Stimulated activated CD8-positive, alpha-beta memory T cell treated with anti-CD3 and anti-CD28 coated beads, Interleukin-12 subunit alpha, Interleukin-12 subunit beta, amount 100 ng/mL, for 1 hour (primary cell): Measurements from ENCODE around the gene UBXN6.

Source experiments
- DNase-seq: peaks from one replicate; pipeline ENCODE4 v3.0.0-alpha.2; 2020; ENCODE audit warnings: low read depth

Gene UBXN6

DNA sequence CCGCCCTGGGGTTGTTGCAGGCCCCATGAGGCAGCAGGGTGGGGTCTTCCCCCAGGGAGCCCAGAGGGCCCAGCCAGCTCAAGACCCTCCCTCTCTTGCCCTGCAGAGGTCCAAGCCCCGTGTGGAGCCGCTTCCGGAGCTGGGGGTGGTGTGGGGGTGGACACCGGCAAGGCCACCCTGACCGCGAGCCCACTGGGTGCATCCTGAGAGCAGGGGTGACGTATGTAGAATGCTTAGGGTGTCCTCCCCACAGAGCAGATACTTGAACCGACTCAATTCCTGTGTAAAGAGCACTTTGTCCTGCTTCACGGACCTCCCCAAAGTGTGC is 14.8 kb downstream of the UBXN6 start:
- DNase-seq, result no peak

DNA sequence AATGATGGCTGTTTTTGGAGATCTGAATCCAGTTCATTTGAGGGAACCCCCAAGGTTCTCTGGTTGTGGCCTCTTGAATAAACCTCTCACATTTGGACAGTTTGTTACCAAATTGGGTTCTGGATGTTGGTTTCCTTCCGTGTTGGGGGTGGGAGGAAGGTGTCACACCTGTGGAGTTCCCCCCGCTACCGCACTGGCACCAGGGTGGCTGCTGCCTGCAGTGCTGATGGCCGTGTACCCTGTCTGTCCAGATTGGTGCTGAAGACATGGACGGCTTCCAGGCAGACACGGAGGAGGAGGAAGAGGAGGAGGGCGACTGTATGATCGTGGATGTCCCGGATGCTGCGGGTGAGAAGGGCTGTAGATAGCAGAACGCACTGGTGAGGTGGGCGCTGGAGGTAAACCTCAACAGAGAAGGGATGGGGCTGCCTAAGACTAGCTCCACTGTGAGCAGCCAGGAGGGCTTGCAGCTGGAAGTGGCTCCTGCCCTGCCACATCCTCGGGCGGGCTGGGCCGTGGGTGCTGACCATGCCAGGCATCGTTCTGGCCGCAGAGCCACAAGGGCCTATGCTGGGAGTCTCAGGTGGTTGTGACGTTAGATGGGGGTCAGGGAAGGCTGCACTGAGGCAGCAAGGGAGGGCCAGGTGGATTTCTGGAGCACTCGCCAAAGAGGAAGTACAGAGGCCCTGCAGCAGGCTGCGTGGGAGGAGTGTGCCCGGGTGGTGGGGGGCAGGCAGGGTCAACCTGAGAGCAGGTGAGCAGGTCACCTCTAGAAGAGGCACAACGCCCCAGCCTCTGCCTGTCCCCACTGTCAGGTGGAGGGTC is 15.4 kb downstream of the UBXN6 start:
- no peak for DNase-seq

DNA sequence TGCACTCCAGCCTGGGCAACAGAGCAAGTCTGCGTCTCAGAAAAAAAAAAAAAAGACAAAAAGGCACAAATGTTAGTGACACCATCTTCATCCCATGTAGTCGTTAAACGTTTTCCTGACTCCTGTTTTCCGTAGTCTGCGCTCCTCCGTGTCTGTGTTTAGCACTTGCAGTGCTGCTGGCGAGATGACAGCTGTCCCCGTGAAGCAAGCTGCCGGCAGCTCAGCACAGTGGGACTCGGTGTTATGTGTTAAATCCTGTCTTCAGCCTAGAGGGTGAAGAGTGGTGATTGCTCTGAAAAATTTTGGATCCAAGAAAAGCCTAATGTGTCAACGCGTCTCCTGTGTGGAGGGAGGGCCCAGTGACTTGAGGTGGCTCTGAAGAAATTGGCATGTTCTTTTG is 18.4 kb downstream of the UBXN6 start:
- DNase-seq, result no peak

DNA sequence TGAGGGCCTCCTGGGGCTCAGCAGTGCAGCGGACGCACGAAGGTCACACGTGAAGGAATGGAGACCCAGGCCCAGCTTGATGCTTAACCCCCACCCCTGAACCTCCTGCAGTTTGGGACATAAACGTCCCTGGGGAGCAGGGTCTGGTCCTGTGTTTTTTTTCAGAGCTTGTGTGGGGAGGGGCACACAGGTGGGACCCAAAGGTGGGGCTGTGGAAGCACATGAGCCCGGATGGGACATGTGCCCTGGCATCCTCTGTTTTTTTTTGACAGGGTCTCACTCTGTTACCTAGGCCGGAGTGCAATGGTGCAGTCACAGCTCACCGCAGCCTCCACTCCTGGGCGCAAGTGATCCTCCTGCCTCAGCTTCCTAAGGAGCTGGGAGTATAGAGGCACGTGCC is 20.5 kb downstream of the UBXN6 start:
- no peak for DNase-seq

DNA sequence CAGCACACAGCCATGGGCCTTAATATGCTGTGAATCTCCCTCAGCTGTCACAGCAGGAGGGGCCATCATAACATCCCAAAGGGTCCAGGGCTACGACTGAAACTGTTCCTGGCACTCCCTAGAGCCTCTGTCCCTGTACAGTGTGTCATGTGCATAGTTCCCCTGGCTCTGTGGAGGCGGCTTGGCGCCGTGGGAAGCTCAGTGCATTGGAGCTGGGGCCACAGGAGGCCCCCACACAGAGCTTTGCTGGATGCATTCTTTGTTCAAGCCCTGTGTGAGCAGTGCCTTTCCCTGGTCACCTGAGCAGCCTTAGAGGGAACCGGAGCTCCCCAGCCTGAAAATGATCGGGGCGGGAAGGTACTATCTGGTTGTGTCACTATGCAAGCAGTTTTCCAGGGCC is 21.4 kb downstream of the UBXN6 start:
- no peak for DNase-seq

DNA sequence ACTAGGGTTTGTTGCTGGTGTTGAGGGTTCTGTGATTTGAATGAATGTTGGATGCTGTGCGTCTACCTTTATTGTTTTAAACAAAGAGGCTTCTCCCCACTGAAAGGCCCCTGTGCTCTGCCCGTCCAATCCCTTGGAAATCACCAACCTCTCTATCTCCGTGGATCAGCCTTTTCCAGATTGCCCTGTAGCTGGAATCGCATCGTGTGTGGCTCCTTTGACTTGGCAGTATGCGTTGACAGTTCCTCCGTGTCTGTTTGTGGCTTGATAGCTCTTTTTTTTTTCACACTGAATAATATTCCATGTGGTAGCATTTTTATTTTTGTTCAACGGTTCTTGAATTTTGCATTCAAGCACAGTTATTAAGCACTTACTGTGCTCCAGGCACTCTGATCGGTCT is 23.2 kb downstream of the UBXN6 start:
- no peak for DNase-seq

DNA sequence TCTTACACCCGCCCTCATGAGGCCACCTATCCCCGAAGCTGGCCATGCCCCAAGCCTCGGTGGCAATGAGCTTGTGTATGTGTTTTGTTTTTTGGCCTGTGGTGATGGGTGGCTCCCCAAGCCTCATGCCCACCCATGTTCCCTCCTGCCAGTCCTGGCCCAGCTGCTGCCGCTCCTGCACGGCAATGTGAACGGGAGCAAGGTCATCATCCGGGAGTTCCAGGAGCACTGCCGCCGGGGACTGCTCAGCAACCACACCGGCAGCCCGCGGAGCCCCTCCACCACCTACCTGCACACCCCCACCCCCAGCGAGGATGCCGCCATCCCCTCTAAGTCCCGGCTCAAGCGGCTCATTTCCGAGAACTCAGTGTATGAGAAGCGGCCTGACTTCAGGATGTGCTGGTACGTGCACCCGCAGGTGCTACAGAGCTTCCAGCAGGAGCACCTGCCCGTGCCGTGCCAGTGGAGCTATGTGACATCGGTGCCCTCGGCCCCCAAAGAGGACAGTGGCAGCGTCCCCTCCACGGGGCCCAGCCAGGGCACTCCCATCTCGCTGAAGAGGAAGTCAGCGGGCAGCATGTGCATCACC is 24.6 kb downstream of the UBXN6 start:
- DNase-seq, result no peak

DNA sequence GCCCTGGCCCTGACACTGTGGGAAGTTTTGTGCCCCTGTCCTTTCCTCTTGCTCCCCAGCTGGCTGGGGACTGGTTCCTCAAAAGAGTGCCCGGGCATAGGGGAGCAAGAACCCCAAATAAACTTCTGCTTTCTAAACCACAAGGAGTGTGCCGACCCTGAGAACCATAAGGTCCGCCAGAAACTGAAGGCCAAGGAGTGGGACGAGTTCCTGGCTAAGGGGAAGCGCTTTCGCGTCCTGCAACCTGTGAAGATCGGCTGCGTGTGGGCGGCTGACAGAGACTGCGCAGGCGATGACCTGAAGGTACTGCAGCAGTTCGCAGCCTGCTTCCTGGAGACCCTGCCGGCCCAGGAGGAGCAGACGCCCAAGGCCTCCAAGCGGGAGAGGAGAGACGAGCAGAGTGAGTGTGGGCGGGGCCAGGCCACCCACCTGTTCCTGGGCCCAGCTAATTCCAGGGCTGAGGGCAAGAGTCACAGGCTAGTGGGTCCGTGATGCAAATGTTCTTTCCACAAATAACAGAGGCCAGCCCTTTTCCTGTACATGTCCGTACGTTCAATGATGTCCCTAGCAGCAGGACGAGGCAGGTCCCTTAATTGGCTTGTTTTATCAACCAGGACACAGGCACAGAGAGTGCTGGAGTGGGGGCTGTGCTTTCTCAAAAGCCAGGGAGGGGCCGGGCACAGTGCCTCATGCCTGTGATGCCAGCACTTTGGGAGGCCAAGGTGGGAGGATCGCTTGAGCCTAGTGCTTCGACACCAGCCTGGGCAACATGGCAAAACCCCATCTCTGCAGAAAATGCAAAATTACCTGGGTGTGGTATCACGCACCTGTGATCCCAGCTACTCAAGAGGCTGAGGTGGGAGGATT is 25.6 kb downstream of the UBXN6 start:
- no peak for DNase-seq

DNA sequence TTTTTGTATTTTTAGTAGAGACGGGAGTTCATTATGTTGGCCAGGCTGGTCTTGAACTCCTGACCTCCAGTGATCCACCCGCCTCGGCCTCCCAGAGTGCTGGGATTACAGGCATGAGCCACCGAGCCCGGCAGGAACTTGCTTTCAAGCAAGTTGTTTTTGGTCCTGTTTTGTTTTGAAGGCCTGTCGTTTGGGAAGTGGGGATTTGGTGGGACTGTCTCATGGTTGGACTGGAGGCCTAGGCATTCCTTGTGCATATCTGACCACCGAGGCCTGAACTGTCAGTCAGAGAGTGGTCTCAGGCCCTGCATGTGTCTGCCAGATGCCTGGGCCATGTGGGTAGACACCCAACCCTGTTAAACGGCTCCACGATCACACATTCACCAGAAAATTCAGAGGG is 26.3 kb downstream of the UBXN6 start:
- DNase-seq, result no peak

DNA sequence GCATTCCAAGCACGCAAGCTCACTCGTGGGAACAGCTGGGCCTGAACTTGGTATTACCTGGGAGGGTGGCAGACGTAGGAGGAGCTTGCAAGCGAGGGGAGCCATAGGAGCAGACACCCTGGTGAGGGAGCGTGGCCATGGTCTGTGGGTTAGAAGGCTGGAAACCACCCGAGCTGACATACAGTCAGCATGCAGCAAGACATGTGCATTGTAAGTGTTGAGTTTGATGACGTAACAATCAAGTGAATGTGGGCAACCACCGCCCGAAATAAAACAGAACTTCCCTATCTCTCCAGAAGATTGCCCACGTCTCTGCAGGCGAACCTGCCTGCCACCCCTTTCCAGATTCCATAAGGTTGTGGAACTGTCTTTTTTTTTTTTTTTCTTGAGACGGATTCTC is 26.8 kb downstream of the UBXN6 start:
- DNase-seq, result no peak

DNA sequence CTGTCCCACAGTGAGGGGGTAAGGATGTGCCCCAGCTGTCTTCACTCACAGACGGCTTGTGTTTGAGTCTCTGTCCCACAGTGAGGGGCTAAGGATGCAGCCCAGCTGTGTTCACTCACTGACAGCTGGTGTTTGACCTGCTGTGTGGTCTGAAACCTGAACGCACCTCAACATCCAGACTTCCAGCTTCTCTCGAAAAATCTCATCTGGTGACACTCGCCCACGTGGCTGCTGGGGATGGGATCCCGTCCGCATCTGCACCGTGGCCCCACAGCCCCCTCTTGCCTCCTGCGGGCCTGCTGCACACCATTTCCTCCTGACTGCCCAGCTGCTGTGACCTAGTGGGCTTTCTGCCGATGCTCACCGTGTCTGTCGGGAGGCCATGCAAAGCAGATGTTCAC is 27.8 kb downstream of the UBXN6 start:
- DNase-seq, result no peak

DNA sequence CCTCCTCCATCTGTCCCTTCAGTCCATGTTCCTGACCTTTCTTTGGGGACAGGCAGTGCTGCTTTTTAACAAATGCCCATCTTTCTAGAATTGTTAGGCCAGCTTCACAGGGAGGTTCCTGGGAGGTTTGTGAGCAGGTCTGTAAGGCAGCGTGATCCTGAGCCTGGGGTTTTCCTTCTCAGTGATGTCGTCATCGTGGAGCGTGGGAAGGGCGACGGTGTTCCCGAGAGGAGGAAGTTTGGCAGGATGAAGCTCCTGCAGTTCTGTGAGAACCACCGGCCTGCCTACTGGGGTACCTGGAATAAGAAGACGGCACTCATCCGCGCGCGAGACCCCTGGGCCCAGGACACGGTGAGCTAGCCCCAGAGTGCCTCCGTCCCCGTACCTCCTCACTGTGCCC is 28.3 kb downstream of the UBXN6 start:
- no peak for DNase-seq

DNA sequence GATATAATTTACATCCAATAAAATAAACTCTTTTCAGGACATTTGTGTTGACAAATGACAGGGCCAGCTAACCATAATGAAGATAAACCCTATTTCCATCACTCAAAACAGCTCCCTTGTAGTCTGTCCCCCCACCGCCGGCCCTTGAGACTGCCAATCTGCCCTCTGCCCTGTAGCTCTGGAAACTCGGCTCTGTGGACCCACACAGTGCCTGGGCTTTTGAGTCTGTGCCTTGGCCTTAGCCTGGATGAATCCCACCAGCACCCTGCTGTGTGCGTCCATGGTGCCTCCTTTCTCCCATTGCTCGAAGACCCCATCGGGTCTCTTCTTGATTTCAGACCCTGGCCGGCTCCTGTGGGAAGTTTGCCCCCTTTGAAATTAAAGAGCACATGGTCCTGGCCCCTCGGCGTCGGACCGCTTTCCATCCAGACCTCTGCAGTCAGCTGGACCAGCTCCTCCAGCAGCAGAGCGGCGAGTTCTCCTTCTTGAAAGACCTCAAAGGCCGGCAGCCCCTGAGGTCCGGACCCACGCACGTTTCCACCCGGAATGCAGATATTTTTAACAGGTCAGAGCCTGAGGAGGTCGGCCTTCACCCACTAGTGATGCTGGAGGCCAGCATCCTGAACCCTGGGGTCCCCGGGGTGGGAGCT is 29.1 kb downstream of the UBXN6 start:
- DNase-seq, result no peak

DNA sequence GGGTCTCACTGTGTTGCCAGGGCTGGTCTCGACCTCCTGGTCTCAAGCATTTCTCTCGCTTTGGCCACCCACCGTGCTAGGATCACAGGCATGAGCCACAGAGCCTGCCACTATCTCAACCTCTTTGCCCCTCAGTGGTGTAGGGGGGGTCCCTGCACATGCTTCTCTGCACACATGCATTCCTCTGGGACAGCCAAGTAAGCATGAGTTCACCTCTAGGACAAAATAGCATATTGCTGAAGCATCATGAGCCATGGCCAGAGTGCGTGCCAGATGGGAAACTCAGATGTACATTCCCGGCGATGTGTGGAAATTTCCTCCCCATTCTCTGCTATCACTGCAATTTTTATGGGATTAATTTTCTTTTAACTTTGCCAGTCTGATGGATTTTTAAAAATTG is 32.1 kb downstream of the UBXN6 start:
- no peak for DNase-seq

DNA sequence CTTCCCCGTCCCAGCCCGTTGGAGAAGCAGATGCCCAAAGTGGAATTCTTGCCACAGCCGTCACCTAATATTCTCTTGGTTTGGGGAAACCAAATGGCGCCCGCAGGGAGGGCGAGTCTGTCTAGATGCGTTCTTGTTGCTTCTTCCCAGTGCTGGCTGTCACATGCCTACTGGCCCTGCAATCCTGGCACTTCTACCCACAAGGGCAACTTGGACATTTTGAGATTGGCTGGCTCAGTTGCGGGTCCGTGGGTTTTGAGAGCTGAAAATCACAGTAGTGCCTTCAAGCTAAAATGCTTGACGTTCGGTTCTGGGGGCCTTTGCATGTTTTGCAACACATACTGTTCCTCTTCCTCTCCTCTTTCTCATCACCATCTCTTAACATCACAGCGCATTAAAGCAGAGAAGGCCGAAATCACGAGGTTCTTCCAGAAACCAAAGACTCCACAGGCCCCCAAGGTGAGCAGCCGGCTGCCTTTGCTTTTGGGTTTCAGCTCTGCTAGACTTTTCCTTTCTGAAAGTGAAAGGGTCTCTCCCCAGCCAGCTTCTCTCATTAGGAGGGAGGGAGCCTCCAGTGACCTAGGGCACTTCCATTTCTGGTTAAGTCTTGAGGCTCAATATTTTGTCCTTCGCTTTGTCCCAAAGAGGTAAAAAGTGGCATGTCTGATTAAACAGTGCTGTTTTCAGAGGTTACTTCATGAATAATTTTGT is 34.0 kb downstream of the UBXN6 start:
- no peak for DNase-seq

DNA sequence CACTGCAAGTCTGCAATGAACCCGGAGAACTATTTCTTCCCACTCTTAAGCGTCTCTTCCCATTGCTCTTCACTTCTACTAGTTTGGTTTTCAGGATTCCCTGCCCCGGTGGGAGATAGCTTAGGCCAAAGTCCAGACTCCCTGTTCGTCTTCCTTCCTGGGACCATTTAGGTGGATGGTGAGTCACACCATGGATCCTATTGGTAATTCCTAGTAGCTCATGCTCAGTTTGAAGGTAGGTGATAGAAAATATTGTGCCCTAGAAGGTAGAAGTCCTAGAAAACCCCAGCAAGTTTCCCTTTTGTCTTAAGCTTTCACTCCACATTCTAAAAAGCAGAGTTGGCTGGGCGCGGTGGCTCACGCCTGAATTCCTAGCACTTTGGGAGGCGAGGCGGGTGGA is 41.3 kb downstream of the UBXN6 start:
- no peak for DNase-seq

DNA sequence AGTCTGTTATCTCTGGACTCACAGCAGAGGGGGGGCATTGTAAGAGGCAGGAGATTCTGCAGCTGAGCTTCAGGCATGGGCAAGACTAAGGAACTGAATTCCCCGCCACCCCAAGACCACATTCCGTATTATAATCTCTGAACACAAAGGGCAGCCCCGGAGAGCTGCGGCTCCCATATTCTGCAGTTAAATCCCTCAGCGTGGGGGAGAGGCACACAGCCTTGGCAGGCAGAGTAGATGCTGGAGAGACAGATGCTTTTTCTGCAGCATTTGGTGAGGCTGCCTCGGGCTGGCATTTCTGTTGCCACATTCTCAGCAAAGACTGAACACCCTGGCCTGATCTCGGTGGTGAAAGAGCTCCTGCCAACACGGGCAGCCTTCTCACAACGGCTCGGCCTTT is 42.2 kb downstream of the UBXN6 start:
- DNase-seq, result no peak

DNA sequence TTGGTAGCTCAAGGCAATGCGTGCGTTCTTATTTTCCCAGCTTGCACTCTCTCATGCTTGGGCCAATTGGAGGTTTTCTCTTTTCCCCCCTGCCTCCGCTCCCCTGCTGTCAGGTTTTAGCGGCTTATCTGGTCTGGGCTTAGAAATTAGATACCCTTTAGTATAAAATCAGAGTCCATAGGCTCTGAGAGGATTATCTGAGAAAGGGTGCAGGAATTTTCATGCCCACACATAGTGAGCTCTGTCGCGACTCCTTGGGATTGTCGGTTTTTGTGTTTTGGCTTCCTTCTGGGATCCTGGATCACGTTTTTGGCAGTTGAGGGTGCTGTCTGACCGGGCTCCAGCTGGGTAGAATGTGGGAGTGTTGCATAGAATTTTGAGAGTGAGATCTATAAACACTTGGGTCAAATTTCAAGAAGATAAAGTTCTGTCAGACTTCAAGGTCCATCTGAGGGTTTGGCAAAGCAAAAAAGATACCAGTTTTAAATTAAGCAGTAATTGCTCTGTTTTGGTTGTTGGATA is 42.7 kb downstream of the UBXN6 start:
- DNase-seq, result no peak

DNA sequence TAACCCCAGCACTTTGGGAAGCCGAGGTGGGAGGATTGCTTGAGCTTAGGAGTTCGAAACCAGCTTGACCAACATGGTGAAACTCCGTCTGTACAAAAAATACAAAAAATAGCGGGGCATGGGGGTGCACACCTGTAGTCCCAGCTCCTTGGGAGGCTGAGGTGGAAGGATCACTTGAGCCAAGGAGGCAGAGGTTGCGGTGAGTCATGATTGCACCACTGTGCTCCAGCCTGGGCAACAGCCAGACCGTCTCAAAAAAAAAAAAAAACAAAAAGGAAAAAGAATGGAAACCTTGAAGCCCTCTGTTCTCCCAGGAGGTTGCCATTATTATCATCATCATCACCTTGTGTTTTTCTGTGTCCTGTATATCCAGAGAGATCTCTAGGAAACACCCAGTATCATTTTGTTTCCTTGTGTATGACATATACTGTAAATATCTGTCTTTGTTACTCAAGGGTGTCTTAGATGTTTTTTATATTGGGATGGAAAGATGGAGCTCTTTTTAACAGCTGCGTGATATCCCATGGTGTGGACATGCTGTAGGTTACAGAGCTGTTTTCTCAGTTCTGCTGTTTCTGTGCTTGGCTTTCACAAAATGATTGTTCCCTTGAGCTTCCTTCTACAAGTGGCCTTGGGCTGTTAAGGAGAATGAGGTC is 43.3 kb downstream of the UBXN6 start:
- DNase-seq, result no peak

DNA sequence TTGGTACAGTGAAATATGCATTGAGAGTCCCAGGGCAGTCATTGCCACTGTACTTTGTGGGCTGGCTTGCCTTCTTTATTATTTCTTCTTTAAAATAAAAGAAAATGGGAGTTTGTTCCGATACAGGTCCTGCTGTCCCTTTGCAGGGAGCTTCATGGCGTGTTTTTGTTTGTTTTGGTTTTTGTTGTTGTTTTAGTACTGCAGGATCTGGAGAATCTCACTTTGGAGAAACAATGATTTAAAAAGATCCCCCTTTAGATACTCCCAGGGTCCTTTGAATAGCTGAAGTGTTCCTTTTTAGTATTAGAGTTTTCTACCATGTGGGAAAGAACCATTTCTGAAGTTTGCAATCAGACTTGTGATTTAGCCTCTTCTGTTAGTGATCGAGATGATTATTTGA is 44.0 kb downstream of the UBXN6 start:
- no peak for DNase-seq
